ENCODE results near the gene POU2F1. TPM values are rescaled to one million over a fixed set of nuclear protein-coding genes. Genes with fewer than 3 reads are reported as not detected.

The POU2F1 gene
- total and polyA plus RNA-seq, 2 donors (not counting 1 experiment from before 2014, with no cell fraction given) = 5.2 to 48.8 TPM

- 90% methylated on average over 2 of the region's 4 CpGs for WGBS (ENCODE audit: insufficient coverage)
- Mint-ChIP-seq H3K4me1 (no peaks in the 10 kb centered on the region), H3K4me3 (no peak overlapping the region), H3K27ac (no peak overlapping the region), H3K27me3 (no peaks in the 10 kb centered on the region), H3K9me3 (ENCODE audit: insufficient read depth) (no peaks in the 10 kb centered on the region)
- Histone ChIP-seq H3K79me2 (ENCODE audit: control insufficient read depth, insufficient read depth, low read length) (peaks cover 3% of the 10 kb centered on the region), H2AFZ (ENCODE audit: insufficient read depth, low read depth, low read length, poor library complexity, severe bottlenecking) (no peak overlapping the region), H3K27ac (ENCODE audit: low read length in 2 of 2) (no peak overlapping the region), H3K36me3 (replicated peaks in 1 of 2; ENCODE audit: control extremely low read depth in 1 of 2, control insufficient read depth in 1 of 2, extremely low read depth in 1 of 2, insufficient read depth in 2 of 2, low read length in 1 of 2) (peaks cover 17 to 36% of the 10 kb centered on the region in 2 experiments), H3K27me3 (replicated peaks in 1 of 4; ENCODE audit: control extremely low read depth in 1 of 4, control insufficient read depth in 3 of 4, insufficient read depth in 4 of 4, low read length in 3 of 4) (no peaks in the 10 kb centered on the region), H3K4me2 (replicated peaks; ENCODE audit: low read depth, low read length, poor library complexity, severe bottlenecking) (no peak overlapping the region), H3K9me3 (ENCODE audit: control extremely low read depth in 1 of 3, control insufficient read depth in 2 of 3, insufficient read depth in 1 of 3, low read length in 2 of 3) (no peaks in the 10 kb centered on the region), H3K4me1 (ENCODE audit: control insufficient read depth in 2 of 2, insufficient read depth in 2 of 2, low read length in 2 of 2) (no peaks in the 10 kb centered on the region), H3K9ac (ENCODE audit: low read length) (no peak overlapping the region), H4K20me1 (ENCODE audit: control insufficient read depth, insufficient read depth, low read length, poor library complexity, severe bottlenecking) (peaks cover 5% of the 10 kb centered on the region), H3K4me3 (ENCODE audit: control extremely low read depth in 1 of 5, extremely low read depth in 1 of 5, insufficient read depth in 1 of 5, low read depth in 2 of 5, low read length in 4 of 5) (no peak overlapping the region)
- no peak for TF ChIP-seq EZH2 (IDR thresholded peaks at IDR 0.05; ENCODE audit: borderline replicate concordance, insufficient read depth, low read depth, low read length, poor library complexity, severe bottlenecking)
- TF ChIP-seq CTCF (IDR thresholded peaks at IDR 0.05) = no peak
- intact Hi-C loops (cut with micrococcal nuclease) = no loop called here
- DNase-seq (no peak), ATAC-seq (ENCODE audit: low read depth) (no peak)
- CTCF ChIA-PET = interaction anchor here (1.0 kb wide), 1 partner anchor 103 kb away, joined by 6 read pairs; no protein-coding TSS in a partner anchor
- POLR2A ChIA-PET = no interaction called here
Observed at GRCh38 chr1:167371030-167371429, 150.3 kb downstream of the POU2F1 start.

DNA sequence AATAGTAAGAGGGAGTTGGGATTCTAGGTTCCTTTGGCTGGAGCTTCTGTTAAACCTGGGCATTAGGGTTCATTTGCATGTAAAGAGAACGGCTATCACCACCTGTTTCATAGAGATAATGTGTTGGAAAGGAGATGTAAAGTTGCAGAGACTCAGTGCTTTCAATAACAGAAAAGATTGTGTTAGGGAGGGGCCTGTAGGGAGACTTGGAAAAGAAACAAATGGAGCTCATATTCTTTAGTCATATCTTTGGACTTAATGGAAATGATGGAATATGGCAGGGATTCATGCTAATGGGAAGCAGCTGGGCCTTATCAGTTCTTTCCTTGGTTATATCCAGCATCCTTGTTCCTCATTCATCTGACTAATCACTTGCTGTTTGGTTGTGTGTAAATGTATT lies 152.7 kb downstream of the POU2F1 start:
- ATAC-seq (ENCODE audit: low read depth) (no peak), DNase-seq (no peak)
- Histone ChIP-seq H3K27ac (ENCODE audit: low read length in 2 of 2) (peak overlapping the region in 1 of 2 donors; percentile 3), H4K20me1 (ENCODE audit: control insufficient read depth, insufficient read depth, low read length, poor library complexity, severe bottlenecking) (peaks cover 5% of the 10 kb centered on the region), H3K4me3 (ENCODE audit: control extremely low read depth in 1 of 5, extremely low read depth in 1 of 5, insufficient read depth in 1 of 5, low read depth in 2 of 5, low read length in 4 of 5) (no peak overlapping the region), H3K9ac (ENCODE audit: low read length) (no peak overlapping the region), H3K79me2 (ENCODE audit: control insufficient read depth, insufficient read depth, low read length) (no peaks in the 10 kb centered on the region), H3K4me2 (replicated peaks; ENCODE audit: low read depth, low read length, poor library complexity, severe bottlenecking) (no peak overlapping the region), H3K4me1 (ENCODE audit: control insufficient read depth in 2 of 2, insufficient read depth in 2 of 2, low read length in 2 of 2) (no peaks in the 10 kb centered on the region), H3K36me3 (replicated peaks in 1 of 2; ENCODE audit: control extremely low read depth in 1 of 2, control insufficient read depth in 1 of 2, extremely low read depth in 1 of 2, insufficient read depth in 2 of 2, low read length in 1 of 2) (peaks cover 17 to 37% of the 10 kb centered on the region in 2 experiments), H3K27me3 (replicated peaks in 1 of 4; ENCODE audit: control extremely low read depth in 1 of 4, control insufficient read depth in 3 of 4, insufficient read depth in 4 of 4, low read length in 3 of 4) (no peaks in the 10 kb centered on the region), H3K9me3 (ENCODE audit: control extremely low read depth in 1 of 3, control insufficient read depth in 2 of 3, insufficient read depth in 1 of 3, low read length in 2 of 3) (no peaks in the 10 kb centered on the region), H2AFZ (ENCODE audit: insufficient read depth, low read depth, low read length, poor library complexity, severe bottlenecking) (no peak overlapping the region)
- intact Hi-C loops (cut with micrococcal nuclease) = no loop called here
- no peaks in the 10 kb centered on the region for H3K9me3 Mint-ChIP-seq (ENCODE audit: insufficient read depth)
- H3K27ac Mint-ChIP-seq = no peak overlapping the region
- no peak for TF ChIP-seq EZH2 (IDR thresholded peaks at IDR 0.05; ENCODE audit: borderline replicate concordance, insufficient read depth, low read depth, low read length, poor library complexity, severe bottlenecking)
- 89% methylated on average over 1 of the region's 1 CpG for WGBS (ENCODE audit: insufficient coverage)
- no peaks in the 10 kb centered on the region for H3K27me3 Mint-ChIP-seq
- POLR2A ChIA-PET = no interaction called here
- H3K4me3 Mint-ChIP-seq = no peak overlapping the region
- no peaks in the 10 kb centered on the region for H3K4me1 Mint-ChIP-seq
- CTCF ChIA-PET = interaction anchor here (0.7 to 1.7 kb wide), 4 partner anchors 20 to 928 kb away, joined by 3 to 5 read pairs (median 4); no protein-coding TSS in a partner anchor
